Parathyroid adenoma (tissue), 2 donors: Measurements from ENCODE around the gene TFDP1.
A peak's percentile ranks its signal among the peaks of the same experiment; 100 is the strongest.

Source experiments
- H2AFZ ChIP-seq: fragments of 300-600 bp; sonication (generic); one replicate; pipeline ENCODE4 v1.7.0; 2017; ENCODE audit warnings: antibody characterized with exemption, mild to moderate bottlenecking
- H3K27ac ChIP-seq: fragments of 300-600 bp; sonication (generic); one replicate; pipeline ENCODE4 v1.7.0; 2017
- H3K27me3 ChIP-seq: fragments of 300-600 bp; sonication (generic); one replicate; pipeline ENCODE4 v1.7.0; 2017; ENCODE audit warnings: low read length; ENCODE audit not compliant: control insufficient read depth, insufficient read depth
- H3K36me3 ChIP-seq: fragments of 300-600 bp; sonication (generic); one replicate; pipeline ENCODE4 v1.7.0; 2017; ENCODE audit warnings: low read length; ENCODE audit not compliant: control insufficient read depth, insufficient read depth
- H3K4me1 ChIP-seq: fragments of 300-600 bp; sonication (generic); one replicate; pipeline ENCODE4 v1.7.0; 2017; ENCODE audit warnings: control low read depth
- H3K4me2 ChIP-seq: fragments of 300-600 bp; sonication (generic); one replicate; pipeline ENCODE4 v1.7.0; 2017; ENCODE audit warnings: low read length
- H3K4me3 ChIP-seq: fragments of 300-600 bp; sonication (generic); one replicate; pipeline ENCODE4 v1.7.0; 2017; ENCODE audit warnings: low read depth, low read length
- H3K79me2 ChIP-seq: fragments of 300-600 bp; sonication (generic); one replicate; pipeline ENCODE4 v1.7.0; 2017; ENCODE audit warnings: control low read depth
- H3K9ac ChIP-seq: fragments of 300-600 bp; sonication (generic); one replicate; pipeline ENCODE4 v1.7.0; 2017; ENCODE audit warnings: mild to moderate bottlenecking
- H3K9me3 ChIP-seq: fragments of 300-600 bp; sonication (generic); one replicate; pipeline ENCODE4 v1.7.0; 2017; ENCODE audit warnings: low read length; ENCODE audit not compliant: control insufficient read depth
- CTCF ChIP-seq: fragments of 300-600 bp; sonication (generic); IDR thresholded peaks from one replicate; pipeline ENCODE4 v1.7.0; 2017; ENCODE audit warnings: antibody characterized with exemption, mild to moderate bottlenecking
- donor health status: primary hyperparathyroidism.

TFDP1 gene

GRCh38 chr13:113610266-113610665, 25.7 kb downstream of the TFDP1 start:
- Histone ChIP-seq H3K4me2 (no peak overlapping the region), H3K36me3 (no peaks in the 10 kb centered on the region), H2AFZ (no peak overlapping the region), H3K9ac (no peak overlapping the region), H3K79me2 (no peaks in the 10 kb centered on the region), H3K27me3 (no peaks in the 10 kb centered on the region), H3K4me3 (no peak overlapping the region), H3K4me1 (no peaks in the 10 kb centered on the region), H3K9me3 (no peaks in the 10 kb centered on the region), H3K27ac (no peak overlapping the region)
- no peak for TF ChIP-seq CTCF

- TF ChIP-seq CTCF, result no peak
- Histone ChIP-seq H3K4me2 (no peak overlapping the region), H3K27me3 (no peaks in the 10 kb centered on the region), H3K4me3 (no peak overlapping the region), H3K27ac (no peak overlapping the region), H2AFZ (no peak overlapping the region), H3K9me3 (no peaks in the 10 kb centered on the region), H3K9ac (no peak overlapping the region), H3K4me1 (peaks cover 6% of the 10 kb centered on the region), H3K36me3 (no peaks in the 10 kb centered on the region), H3K79me2 (no peaks in the 10 kb centered on the region)
Observed at GRCh38 chr13:113611996-113612395, 27.4 kb downstream of the TFDP1 start.

GRCh38 chr13:113612607-113613006, 28.1 kb downstream of the TFDP1 start:
- H3K4me1 ChIP-seq, result peaks cover 6% of the 10 kb centered on the region
- no peak overlapping the region for H3K27ac ChIP-seq
- no peak overlapping the region for H3K4me2 ChIP-seq
- H3K4me3 ChIP-seq, result no peak overlapping the region
- TF ChIP-seq CTCF, result no peak
- no peak overlapping the region for H3K9ac ChIP-seq
- no peaks in the 10 kb centered on the region for H3K79me2 ChIP-seq
- H3K36me3 ChIP-seq, result no peaks in the 10 kb centered on the region
- H3K9me3 ChIP-seq, result no peaks in the 10 kb centered on the region
- H2AFZ ChIP-seq, result no peak overlapping the region
- H3K27me3 ChIP-seq, result no peaks in the 10 kb centered on the region

- no peak overlapping the region for H3K27ac ChIP-seq
- no peak overlapping the region for H3K4me2 ChIP-seq
- H3K4me3 ChIP-seq, result no peak overlapping the region
- H3K27me3 ChIP-seq, result no peaks in the 10 kb centered on the region
- H3K79me2 ChIP-seq, result no peaks in the 10 kb centered on the region
- no peak overlapping the region for H2AFZ ChIP-seq
- no peaks in the 10 kb centered on the region for H3K36me3 ChIP-seq
- peaks cover 6% of the 10 kb centered on the region for H3K4me1 ChIP-seq
- H3K9ac ChIP-seq, result no peak overlapping the region
- TF ChIP-seq CTCF, result no peak
- no peaks in the 10 kb centered on the region for H3K9me3 ChIP-seq
Observed at GRCh38 chr13:113613789-113614379, 29.3 kb downstream of the TFDP1 start.

GRCh38 chr13:113616281-113616906, 31.8 kb downstream of the TFDP1 start:
- no peaks in the 10 kb centered on the region for H3K27me3 ChIP-seq
- no peak overlapping the region for H3K9ac ChIP-seq
- TF ChIP-seq CTCF, result no peak
- H3K9me3 ChIP-seq, result no peaks in the 10 kb centered on the region
- no peak overlapping the region for H3K4me2 ChIP-seq
- peaks cover 6% of the 10 kb centered on the region for H3K4me1 ChIP-seq
- no peak overlapping the region for H2AFZ ChIP-seq
- H3K79me2 ChIP-seq, result peaks cover 3% of the 10 kb centered on the region
- H3K4me3 ChIP-seq, result no peak overlapping the region
- no peaks in the 10 kb centered on the region for H3K36me3 ChIP-seq
- peak overlapping the region; percentile 37 for H3K27ac ChIP-seq
